HepG2 (cell line): Measurements from ENCODE around the gene C4orf36. TPM values are rescaled to one million over a fixed set of nuclear protein-coding genes. Genes with fewer than 3 reads are reported as not detected.

ENCODE experiments used
- BRD4 ChIP-seq: sonication (generic); formaldehyde crosslinking; IDR thresholded peaks from 2 replicates; pipeline ENCODE4 v1.4.0; 2020; ENCODE audit warnings: missing genetic modification reagents
- HMG20A ChIP-seq: IDR thresholded peaks from 2 replicates; pipeline ENCODE4 v1.6.1; 2016; ENCODE audit warnings: borderline replicate concordance
- PRMT3 ChIP-seq: sonication (generic); formaldehyde crosslinking; IDR thresholded peaks from 2 replicates; pipeline ENCODE4 v1.8.1; 2022; ENCODE audit warnings: low read depth, mild to moderate bottlenecking, moderate library complexity, missing genetic modification reagents, borderline replicate concordance
- RARG ChIP-seq: sonication (generic); formaldehyde crosslinking; IDR thresholded peaks from 2 replicates; pipeline ENCODE4 v1.4.0; 2020; ENCODE audit warnings: low read depth, mild to moderate bottlenecking, missing genetic modification reagents
- SRSF1 ChIP-seq: fragments of 200-400 bp; formaldehyde crosslinking; optimal IDR thresholded peaks from 2 replicates; pipeline ENCODE3; 2017; ENCODE audit warnings: mild to moderate bottlenecking, low read depth, low read length, moderate library complexity
- ZFP36L2 ChIP-seq: sonication (generic); formaldehyde crosslinking; IDR thresholded peaks from 2 replicates; pipeline ENCODE4 v1.4.0; 2020; ENCODE audit warnings: missing genetic modification reagents
- ZFP82 ChIP-seq: sonication (generic); formaldehyde crosslinking; IDR thresholded peaks from 2 replicates; pipeline ENCODE4 v1.5.1; 2020; ENCODE audit warnings: mild to moderate bottlenecking, missing genetic modification reagents, borderline replicate concordance
- ZNF282 ChIP-seq: fragments of 450-650 bp; IDR thresholded peaks from 2 replicates; pipeline ENCODE4 v1.6.1; 2018; ENCODE audit not compliant: partially characterized antibody
- ZNF33B ChIP-seq: sonication (generic); formaldehyde crosslinking; IDR thresholded peaks from 2 replicates; pipeline ENCODE4 v1.5.1; 2020; ENCODE audit warnings: mild to moderate bottlenecking, missing genetic modification reagents
- ZNF552 ChIP-seq: sonication (generic); formaldehyde crosslinking; IDR thresholded peaks from 2 replicates; pipeline ENCODE4 v1.9.0; 2022; ENCODE audit warnings: missing genetic modification reagents, mild to moderate bottlenecking, borderline replicate concordance
- ZNF558 ChIP-seq: sonication (generic); formaldehyde crosslinking; IDR thresholded peaks from 2 replicates; pipeline ENCODE4 v1.9.0; 2022; ENCODE audit warnings: mild to moderate bottlenecking, missing genetic modification reagents, borderline replicate concordance
- polyA plus RNA-seq, 8 experiments: library from polyadenylated mRNA; depleted of rRNA in 3 of 8; stranded (reverse) in 7 of 8; unstranded in 1 of 8; fragments of >200 nt; fragmentation: Illumina TruSeq in 4 of 8; extraction: Trizol in 4 of 8; gene quantifications; 2 replicates each; pipeline versions ENCODE4 v1.2.1 to v1.2.3, GENCODE V29; 2011 to 2016; ENCODE audit warnings: low read depth in 4 of 8, missing spikeins in 1 of 8, mixed read lengths in 1 of 8; ENCODE audit not compliant: insufficient read depth in 1 of 8
- total RNA-seq, 5 experiments: library from RNA; depleted of rRNA; stranded (reverse); fragments of >200 nt; fragmentation: Illumina TruSeq; extraction: Trizol; gene quantifications; 2 replicates each; pipeline ENCODE4 v1.2.3, GENCODE V29; 2016; ENCODE audit warnings: low read depth in 1 of 5
- TF ChIP-seq, protein P1 (sequence below): sonication (generic); formaldehyde crosslinking; IDR thresholded peaks from 2 replicates; pipeline ENCODE4 v1.4.0; 2020; ENCODE audit warnings: mild to moderate bottlenecking, missing genetic modification reagents, borderline replicate concordance
- TF ChIP-seq, protein P2 (sequence below): sonication (generic); formaldehyde crosslinking; IDR thresholded peaks from 2 replicates; pipeline ENCODE4 v1.8.0; 2022; ENCODE audit warnings: mild to moderate bottlenecking, missing genetic modification reagents; ENCODE audit not compliant: insufficient replicate concordance
- TF ChIP-seq, protein P3 (sequence below): sonication (generic); formaldehyde crosslinking; IDR thresholded peaks from 2 replicates; pipeline ENCODE4 v1.4.0; 2020; ENCODE audit warnings: missing genetic modification reagents
- TF ChIP-seq, protein P4 (sequence below): sonication (generic); formaldehyde crosslinking; IDR thresholded peaks from 2 replicates; pipeline ENCODE4 v1.4.0; 2020; ENCODE audit warnings: missing genetic modification reagents, borderline replicate concordance

Gene C4orf36
- total and polyA plus RNA-seq, 2 of the 13 experiments (the other 11 are each of a cell fraction or from before 2014, with no cell fraction given): 0.63 TPM; not detected in 1

DNA sequence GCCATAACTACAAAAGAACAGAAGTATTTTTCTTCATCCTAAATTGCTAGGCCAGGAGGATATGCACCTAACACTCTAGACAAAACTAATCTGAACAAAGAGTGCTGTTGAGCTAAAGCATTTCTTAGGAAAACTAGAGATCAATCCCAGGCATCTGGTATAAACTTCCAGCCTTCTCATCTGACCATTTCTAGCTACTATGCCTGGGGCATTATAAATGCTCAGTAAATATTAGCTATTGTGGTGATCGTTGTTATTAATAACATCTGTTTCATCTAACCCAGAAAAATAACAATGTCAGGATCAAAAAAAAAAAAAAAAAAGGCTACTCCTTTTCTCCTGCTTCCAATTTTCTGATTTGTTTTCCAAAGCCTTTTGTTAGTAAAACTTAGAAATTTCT is 35.3 kb downstream of the C4orf36 start (continued):
- TF ChIP-seq, protein P1, sequence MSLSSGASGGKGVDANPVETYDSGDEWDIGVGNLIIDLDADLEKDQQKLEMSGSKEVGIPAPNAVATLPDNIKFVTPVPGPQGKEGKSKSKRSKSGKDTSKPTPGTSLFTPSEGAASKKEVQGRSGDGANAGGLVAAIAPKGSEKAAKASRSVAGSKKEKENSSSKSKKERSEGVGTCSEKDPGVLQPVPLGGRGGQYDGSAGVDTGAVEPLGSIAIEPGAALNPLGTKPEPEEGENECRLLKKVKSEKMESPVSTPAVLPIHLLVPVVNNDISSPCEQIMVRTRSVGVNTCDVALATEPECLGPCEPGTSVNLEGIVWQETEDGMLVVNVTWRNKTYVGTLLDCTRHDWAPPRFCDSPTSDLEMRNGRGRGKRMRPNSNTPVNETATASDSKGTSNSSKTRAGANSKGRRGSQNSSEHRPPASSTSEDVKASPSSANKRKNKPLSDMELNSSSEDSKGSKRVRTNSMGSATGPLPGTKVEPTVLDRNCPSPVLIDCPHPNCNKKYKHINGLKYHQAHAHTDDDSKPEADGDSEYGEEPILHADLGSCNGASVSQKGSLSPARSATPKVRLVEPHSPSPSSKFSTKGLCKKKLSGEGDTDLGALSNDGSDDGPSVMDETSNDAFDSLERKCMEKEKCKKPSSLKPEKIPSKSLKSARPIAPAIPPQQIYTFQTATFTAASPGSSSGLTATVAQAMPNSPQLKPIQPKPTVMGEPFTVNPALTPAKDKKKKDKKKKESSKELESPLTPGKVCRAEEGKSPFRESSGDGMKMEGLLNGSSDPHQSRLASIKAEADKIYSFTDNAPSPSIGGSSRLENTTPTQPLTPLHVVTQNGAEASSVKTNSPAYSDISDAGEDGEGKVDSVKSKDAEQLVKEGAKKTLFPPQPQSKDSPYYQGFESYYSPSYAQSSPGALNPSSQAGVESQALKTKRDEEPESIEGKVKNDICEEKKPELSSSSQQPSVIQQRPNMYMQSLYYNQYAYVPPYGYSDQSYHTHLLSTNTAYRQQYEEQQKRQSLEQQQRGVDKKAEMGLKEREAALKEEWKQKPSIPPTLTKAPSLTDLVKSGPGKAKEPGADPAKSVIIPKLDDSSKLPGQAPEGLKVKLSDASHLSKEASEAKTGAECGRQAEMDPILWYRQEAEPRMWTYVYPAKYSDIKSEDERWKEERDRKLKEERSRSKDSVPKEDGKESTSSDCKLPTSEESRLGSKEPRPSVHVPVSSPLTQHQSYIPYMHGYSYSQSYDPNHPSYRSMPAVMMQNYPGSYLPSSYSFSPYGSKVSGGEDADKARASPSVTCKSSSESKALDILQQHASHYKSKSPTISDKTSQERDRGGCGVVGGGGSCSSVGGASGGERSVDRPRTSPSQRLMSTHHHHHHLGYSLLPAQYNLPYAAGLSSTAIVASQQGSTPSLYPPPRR: no peak
- TF ChIP-seq ZNF552 (CRISPR knock-in tag): no peak
- TF ChIP-seq HMG20A (CRISPR knock-in tag): no peak
- no peak for TF ChIP-seq PRMT3 (CRISPR knock-in tag)
- TF ChIP-seq BRD4 (CRISPR knock-in tag): no peak
- no peak for TF ChIP-seq ZFP82 (CRISPR knock-in tag)
- TF ChIP-seq, protein P2, sequence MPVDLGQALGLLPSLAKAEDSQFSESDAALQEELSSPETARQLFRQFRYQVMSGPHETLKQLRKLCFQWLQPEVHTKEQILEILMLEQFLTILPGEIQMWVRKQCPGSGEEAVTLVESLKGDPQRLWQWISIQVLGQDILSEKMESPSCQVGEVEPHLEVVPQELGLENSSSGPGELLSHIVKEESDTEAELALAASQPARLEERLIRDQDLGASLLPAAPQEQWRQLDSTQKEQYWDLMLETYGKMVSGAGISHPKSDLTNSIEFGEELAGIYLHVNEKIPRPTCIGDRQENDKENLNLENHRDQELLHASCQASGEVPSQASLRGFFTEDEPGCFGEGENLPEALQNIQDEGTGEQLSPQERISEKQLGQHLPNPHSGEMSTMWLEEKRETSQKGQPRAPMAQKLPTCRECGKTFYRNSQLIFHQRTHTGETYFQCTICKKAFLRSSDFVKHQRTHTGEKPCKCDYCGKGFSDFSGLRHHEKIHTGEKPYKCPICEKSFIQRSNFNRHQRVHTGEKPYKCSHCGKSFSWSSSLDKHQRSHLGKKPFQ (CRISPR knock-in tag): no peak
- TF ChIP-seq, protein P3, sequence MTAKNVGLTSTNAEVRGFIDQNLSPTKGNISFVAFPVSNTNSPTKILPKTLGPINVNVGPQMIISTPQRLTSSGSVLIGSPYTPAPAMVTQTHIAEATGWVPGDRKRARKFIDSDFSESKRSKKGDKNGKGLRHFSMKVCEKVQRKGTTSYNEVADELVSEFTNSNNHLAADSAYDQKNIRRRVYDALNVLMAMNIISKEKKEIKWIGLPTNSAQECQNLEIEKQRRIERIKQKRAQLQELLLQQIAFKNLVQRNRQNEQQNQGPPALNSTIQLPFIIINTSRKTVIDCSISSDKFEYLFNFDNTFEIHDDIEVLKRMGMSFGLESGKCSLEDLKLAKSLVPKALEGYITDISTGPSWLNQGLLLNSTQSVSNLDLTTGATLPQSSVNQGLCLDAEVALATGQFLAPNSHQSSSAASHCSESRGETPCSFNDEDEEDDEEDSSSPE (CRISPR knock-in tag): no peak
- TF ChIP-seq ZNF558 (CRISPR knock-in tag): no peak
- TF ChIP-seq ZNF282: no peak
- no peak for TF ChIP-seq ZNF33B (CRISPR knock-in tag)
- TF ChIP-seq, protein P4, sequence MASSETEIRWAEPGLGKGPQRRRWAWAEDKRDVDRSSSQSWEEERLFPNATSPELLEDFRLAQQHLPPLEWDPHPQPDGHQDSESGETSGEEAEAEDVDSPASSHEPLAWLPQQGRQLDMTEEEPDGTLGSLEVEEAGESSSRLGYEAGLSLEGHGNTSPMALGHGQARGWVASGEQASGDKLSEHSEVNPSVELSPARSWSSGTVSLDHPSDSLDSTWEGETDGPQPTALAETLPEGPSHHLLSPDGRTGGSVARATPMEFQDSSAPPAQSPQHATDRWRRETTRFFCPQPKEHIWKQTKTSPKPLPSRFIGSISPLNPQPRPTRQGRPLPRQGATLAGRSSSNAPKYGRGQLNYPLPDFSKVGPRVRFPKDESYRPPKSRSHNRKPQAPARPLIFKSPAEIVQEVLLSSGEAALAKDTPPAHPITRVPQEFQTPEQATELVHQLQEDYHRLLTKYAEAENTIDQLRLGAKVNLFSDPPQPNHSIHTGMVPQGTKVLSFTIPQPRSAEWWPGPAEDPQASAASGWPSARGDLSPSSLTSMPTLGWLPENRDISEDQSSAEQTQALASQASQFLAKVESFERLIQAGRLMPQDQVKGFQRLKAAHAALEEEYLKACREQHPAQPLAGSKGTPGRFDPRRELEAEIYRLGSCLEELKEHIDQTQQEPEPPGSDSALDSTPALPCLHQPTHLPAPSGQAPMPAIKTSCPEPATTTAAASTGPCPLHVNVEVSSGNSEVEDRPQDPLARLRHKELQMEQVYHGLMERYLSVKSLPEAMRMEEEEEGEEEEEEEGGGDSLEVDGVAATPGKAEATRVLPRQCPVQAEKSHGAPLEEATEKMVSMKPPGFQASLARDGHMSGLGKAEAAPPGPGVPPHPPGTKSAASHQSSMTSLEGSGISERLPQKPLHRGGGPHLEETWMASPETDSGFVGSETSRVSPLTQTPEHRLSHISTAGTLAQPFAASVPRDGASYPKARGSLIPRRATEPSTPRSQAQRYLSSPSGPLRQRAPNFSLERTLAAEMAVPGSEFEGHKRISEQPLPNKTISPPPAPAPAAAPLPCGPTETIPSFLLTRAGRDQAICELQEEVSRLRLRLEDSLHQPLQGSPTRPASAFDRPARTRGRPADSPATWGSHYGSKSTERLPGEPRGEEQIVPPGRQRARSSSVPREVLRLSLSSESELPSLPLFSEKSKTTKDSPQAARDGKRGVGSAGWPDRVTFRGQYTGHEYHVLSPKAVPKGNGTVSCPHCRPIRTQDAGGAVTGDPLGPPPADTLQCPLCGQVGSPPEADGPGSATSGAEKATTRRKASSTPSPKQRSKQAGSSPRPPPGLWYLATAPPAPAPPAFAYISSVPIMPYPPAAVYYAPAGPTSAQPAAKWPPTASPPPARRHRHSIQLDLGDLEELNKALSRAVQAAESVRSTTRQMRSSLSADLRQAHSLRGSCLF (CRISPR knock-in tag): no peak
- no peak for TF ChIP-seq ZFP36L2 (CRISPR knock-in tag)
- TF ChIP-seq SRSF1: no peak
- no peak for TF ChIP-seq RARG (CRISPR knock-in tag)
